NCI-H226 (cell line): ENCODE measurements around the gene PAMR1.
A peak's percentile ranks its signal among the peaks of the same experiment; 100 is the strongest.

Source experiments
- DNase-seq: peaks from one replicate; pipeline ENCODE4 v3.0.0-alpha.2; 2015

PAMR1 gene

DNA sequence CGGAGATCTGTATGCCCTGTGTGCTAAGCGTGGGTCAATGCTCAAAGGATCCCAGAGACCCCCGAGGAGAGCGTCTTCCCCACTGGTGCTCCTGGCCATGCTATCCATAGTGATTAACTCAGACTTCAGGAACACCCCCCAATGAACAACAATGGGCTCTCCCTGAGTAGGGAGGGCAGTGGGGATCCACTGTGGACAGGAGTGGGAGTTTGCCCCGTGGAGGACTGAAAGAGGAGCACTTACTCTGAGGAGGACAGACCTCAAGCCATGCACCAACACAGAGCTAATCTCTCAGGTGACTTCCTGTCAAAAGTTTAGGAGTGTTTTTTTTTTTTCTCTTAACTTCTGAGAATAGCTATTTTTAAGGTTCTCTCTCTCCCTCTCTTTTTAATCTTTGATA is 130.5 kb downstream of the PAMR1 start:
- DNase-seq, result no peak

DNA sequence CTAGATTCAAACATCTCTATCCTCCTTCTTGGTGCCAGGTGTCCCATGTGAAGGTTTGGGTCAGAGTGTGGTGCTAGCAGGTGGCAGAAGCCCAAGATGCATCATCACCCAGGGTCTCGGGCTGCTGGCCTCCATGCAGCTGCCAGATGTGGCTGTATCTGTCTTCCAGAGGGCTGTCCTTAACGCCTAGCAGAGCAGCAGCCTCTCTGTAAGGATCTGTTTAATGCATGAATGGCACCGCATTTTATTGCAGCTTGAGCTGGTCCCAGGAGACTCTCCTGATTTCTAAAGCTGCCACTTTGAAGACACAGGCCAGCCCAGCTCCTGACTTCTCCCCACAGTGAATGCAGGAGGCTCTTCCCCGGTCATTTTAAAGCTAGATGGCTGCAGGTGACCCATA is 132.3 kb downstream of the PAMR1 start:
- DNase-seq, result no peak

DNA sequence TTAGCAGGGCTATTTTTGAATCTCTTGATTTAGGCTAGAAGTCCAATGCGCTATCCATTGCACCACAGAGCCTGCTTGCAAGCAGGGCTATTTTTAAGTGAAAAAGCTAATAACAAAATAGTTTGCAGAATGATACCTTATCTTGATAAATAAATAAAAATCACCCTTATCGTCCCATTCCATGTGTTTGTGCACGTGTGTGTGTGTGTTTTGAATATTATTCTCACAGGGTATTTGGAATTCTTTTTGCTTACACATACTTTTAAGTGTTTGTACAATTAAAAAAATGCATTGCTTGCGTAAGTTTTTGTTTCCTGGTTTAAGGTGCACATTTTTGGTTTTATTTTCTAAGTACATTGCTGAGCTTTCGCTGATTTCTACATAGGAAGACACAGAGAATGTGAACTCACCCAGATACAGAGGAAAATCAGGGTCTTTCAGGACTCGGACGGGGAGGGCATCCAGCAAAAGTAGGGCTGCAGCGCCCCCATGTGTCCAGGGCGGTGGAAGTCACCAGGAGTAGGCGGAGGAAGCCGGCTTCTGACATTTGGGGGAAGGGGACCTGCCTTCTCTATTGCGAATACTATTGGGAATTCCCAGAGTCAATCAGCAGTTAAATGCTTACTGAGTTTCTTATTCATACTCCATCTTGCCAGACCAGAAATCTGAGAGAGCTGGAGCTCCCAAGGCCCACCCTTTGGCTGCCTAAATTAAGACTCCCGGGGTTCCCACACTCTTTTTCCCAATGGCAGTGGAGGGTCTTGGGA is 133.3 kb downstream of the PAMR1 start:
- DNase-seq, result peak; percentile 26

- peak; percentile 72 for DNase-seq
Measured at GRCh38 chr11:35390737-35391682, 134.4 kb downstream of the PAMR1 start.

DNA sequence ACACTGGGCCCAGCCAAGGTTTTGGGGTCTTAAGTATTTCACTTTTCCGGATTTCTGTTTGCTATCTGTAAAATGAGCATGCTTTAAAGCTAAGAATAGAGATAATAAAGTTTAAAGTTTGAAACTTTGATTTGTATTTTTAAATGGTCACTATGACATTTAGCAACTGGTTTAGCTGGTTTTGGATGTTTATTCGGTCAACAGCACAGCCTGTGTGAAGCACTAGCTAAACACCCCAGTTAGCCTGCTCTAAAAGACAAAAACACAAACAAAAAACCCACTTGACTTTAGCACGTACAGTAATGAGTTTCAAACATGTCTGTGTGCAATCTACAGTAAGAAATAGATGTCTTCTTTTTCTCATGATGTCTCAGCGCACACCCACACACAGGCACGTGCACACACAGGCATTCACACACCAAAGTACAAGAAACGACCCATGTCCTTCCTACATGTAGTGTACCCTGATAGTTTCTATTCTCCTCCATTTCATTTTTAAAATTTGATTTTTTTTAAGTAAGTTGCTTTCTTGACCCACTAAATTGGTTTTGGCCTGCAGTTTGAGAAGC is 135.4 kb downstream of the PAMR1 start:
- DNase-seq, result no peak

DNA sequence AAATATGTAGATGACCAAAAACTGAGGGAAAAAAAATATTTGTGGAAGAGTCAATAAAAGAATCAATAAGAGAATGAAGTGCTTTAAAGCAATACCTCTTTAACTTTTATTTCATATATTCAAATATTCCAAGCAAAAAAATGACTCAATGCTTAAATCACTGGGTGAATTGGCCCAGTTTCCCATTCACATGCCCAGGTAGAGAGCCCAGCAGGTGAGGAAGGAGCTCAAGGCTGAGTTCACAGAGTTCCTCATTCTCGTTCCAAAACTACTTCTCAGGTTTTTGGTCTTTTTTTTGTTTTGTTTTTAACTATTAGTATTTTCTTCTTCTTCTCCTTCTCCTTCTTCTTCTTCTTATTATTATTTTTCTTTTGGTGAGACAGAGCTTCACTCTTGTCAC is 136.3 kb downstream of the PAMR1 start:
- no peak for DNase-seq

GRCh38 chr11:35388061-35388460 is 137.4 kb downstream of the PAMR1 start:
- no peak for DNase-seq

GRCh38 chr11:35387111-35387982 is 138.1 kb downstream of the PAMR1 start:
- no peak for DNase-seq

GRCh38 chr11:35383953-35384352 is 141.5 kb downstream of the PAMR1 start:
- no peak for DNase-seq
